Measurements from ENCODE around the gene BNIP3. TPM values are rescaled to one million over a fixed set of nuclear protein-coding genes. Genes with fewer than 3 reads are reported as not detected.

BNIP3 gene
- total and polyA plus RNA-seq, 2 of the 8 experiments (the other 6 are each of a cell fraction or from before 2014, with no cell fraction given) = 25.8 to 58.9 TPM

DNA sequence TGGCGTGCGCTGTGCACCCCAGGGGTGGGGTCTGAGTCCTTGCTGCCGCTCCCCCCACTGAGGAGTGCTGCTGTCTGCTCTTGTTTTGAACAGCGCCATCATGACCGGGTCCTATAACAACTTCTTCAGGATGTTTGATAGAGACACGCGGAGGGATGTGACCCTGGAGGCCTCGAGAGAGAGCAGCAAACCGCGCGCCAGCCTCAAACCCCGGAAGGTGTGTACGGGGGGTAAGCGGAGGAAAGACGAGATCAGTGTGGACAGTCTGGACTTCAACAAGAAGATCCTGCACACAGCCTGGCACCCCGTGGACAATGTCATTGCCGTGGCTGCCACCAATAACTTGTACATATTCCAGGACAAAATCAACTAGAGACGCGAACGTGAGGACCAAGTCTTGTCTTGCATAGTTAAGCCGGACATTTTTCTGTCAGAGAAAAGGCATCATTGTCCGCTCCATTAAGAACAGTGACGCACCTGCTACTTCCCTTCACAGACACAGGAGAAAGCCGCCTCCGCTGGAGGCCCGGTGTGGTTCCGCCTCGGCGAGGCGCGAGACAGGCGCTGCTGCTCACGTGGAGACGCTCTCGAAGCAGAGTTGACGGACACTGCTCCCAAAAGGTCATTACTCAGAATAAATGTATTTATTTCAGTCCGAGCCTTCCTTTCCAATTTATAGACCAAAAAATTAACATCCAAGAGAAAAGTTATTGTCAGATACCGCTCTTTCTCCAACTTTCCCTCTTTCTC, 26.0 kb downstream of the BNIP3 start:
- peaks cover 0 to 3% of the 10 kb centered on the region in 2 experiments; a peak in 1 of 4 replicates for H3K9me3 ChIP-seq (ENCODE audit: insufficient read depth in 2 of 2, low read depth in 1 of 2, low read length in 1 of 2)
- 94% methylated on average over 38 of the region's 38 CpGs; no CpG with 5 or more reads in 1 of the 2 experiments for WGBS, 2 experiments (ENCODE audit: extremely low coverage in 1 of 2, insufficient coverage in 1 of 2, insufficient read length in 1 of 2, insufficient replicate concordance in 2 of 2, low coverage in 1 of 2, low lambda C conversion rate in 2 of 2, missing lambda C conversion rate in 1 of 2)
- POLR2A ChIA-PET (ENCODE audit: partially characterized antibody) = no interaction called here

More for the DNA sequence above, 26.0 kb downstream of the BNIP3 start:
- H3K27ac ChIP-seq (ENCODE audit: low read depth, low read length) = no peak overlapping the region
- no peak overlapping the region for H2BK20ac ChIP-seq (ENCODE audit: low read length)
- no peak overlapping the region for H2AK5ac ChIP-seq (ENCODE audit: low read depth, low read length)
- H3K18ac ChIP-seq (ENCODE audit: extremely low read depth, low read length) = no peak overlapping the region
- CTCF ChIA-PET (ENCODE audit: partially characterized antibody) = interaction anchor here (0.9 to 2.1 kb wide), 3 partner anchors 13 to 67 kb away, joined by 3 to 7 read pairs (median 7); no protein-coding TSS in a partner anchor
- no peak overlapping the region for H2BK15ac ChIP-seq (ENCODE audit: low read length)
- H3K9ac ChIP-seq (replicated peaks in 1 of 4; ENCODE audit: extremely low read depth in 1 of 4, low read depth in 3 of 4, low read length in 3 of 4) = 0 out of 7 replicates have a peak overlapping the region, but pooled peaks of 1 of the 4 experiments have one; percentile 21
- FAIRE-seq (no peak), DNase-seq (ENCODE audit: low read depth in 1 of 2, low spot score in 2 of 2) (no peak)
- H2BK5ac ChIP-seq (ENCODE audit: low read depth, low read length) = no peak overlapping the region
- H3K56ac ChIP-seq (replicated peaks; ENCODE audit: insufficient read length, low read depth, low read length) = no peak overlapping the region
- no peak overlapping the region for H3K4me2 ChIP-seq (ENCODE audit: insufficient read depth in 1 of 2, low read depth in 2 of 2, low read length in 2 of 2)
- H4K20me1 ChIP-seq (replicated peaks in 1 of 2; ENCODE audit: control insufficient read depth in 1 of 2, insufficient read depth in 2 of 2, low read length in 2 of 2) = peaks cover 0 to 3% of the 10 kb centered on the region in 2 experiments
- H4K5ac ChIP-seq (ENCODE audit: insufficient read length, low read depth, low read length) = no peak overlapping the region
- H3K14ac ChIP-seq (ENCODE audit: insufficient read length) = no peak overlapping the region
- peaks cover 2% of the 10 kb centered on the region; the same call in 1 of the 2 replicates for H3K79me1 ChIP-seq (ENCODE audit: low read depth, low read length)
- no peak overlapping the region for H2AFZ ChIP-seq (ENCODE audit: low read length)
- no peaks in the 10 kb centered on the region for H3K23me2 ChIP-seq (ENCODE audit: low read depth, low read length)
- H4K91ac ChIP-seq (replicated peaks; ENCODE audit: insufficient read length, low read length) = no peak overlapping the region
- H3K4me3 ChIP-seq (ENCODE audit: extremely low read depth in 1 of 4, insufficient read depth in 2 of 4, low read depth in 3 of 4, low read length in 4 of 4) = no peak overlapping the region
- no peaks in the 10 kb centered on the region for H3K4me1 ChIP-seq (replicated peaks in 1 of 4; ENCODE audit: control insufficient read depth in 3 of 4, insufficient read depth in 4 of 4, low read length in 3 of 4)
- H3K23ac ChIP-seq (ENCODE audit: insufficient read length) = no peak overlapping the region
- H3K4ac ChIP-seq (replicated peaks; ENCODE audit: insufficient read length, low read depth, low read length) = no peak overlapping the region
- no peaks in the 10 kb centered on the region; a peak in 1 of 4 replicates for H3K79me2 ChIP-seq (ENCODE audit: control insufficient read depth in 1 of 2, insufficient read depth in 2 of 2, low read length in 2 of 2)
- no peak overlapping the region for H4K8ac ChIP-seq (ENCODE audit: extremely low read depth, insufficient read depth, low read length)
- H2BK120ac ChIP-seq (replicated peaks; ENCODE audit: low read depth, low read length) = no peak overlapping the region
- peaks cover 8 to 50% (median 24%) of the 10 kb centered on the region in 4 experiments for H3K36me3 ChIP-seq (ENCODE audit: control insufficient read depth in 2 of 4, insufficient read depth in 4 of 4, low read length in 3 of 4)
- TF ChIP-seq BRCA1 (IDR thresholded peaks at IDR 0.05; ENCODE audit: low read depth, low read length) = no peak
- no peak for TF ChIP-seq CHD1 (IDR thresholded peaks at IDR 0.05; ENCODE audit: low read depth, low read length)
- TF ChIP-seq ASH2L (IDR thresholded peaks at IDR 0.05; ENCODE audit: low read length) = no peak
- no peak for TF ChIP-seq ZNF274 (IDR thresholded peaks at IDR 0.05; ENCODE audit: borderline replicate concordance, extremely low read depth, low read length)
- TF ChIP-seq MAFK (IDR thresholded peaks at IDR 0.05; ENCODE audit: low read depth, low read length) = no peak
- TF ChIP-seq EZH2 (IDR thresholded peaks at IDR 0.05; ENCODE audit: low read depth, low read length, severe bottlenecking) = no peak
- TF ChIP-seq SIN3A (conservative IDR thresholded peaks at IDR 0.05 in 1 of 2, IDR thresholded peaks at IDR 0.05 in 1 of 2; ENCODE audit: low read depth in 1 of 2, low read length in 2 of 2) = no peak
- TF ChIP-seq RXRA (IDR thresholded peaks at IDR 0.05; ENCODE audit: insufficient read depth, low read depth, low read length) = no peak
- TF ChIP-seq CREB1 (IDR thresholded peaks at IDR 0.05) = no peak
- TF ChIP-seq SP2 (IDR thresholded peaks at IDR 0.05; ENCODE audit: low read length) = no peak
- H2BK12ac ChIP-seq (ENCODE audit: low read depth, low read length) = no peak overlapping the region
- H3K27me3 ChIP-seq (replicated peaks in 1 of 4; ENCODE audit: control insufficient read depth in 3 of 4, extremely low read depth in 1 of 4, insufficient read depth in 3 of 4, low read length in 3 of 4) = no peaks in the 10 kb centered on the region
